HG02678 (cell line): ENCODE results near the gene FAM227B.
"Not testable (repeated sequence)": the region's sequence is repeated elsewhere in the genome, so short reads cannot be mapped to it uniquely, and the experiment has no call there.

Experiments
- ATAC-seq: cut with Tn5 transposase; IDR thresholded peaks from one replicate; pipeline ENCODE4 v1.9.1; 2021; ENCODE audit warnings: mild to moderate bottlenecking, moderate library complexity; ENCODE audit not compliant: unreplicated experiment

FAM227B gene

GRCh38 chr15:49441356-49441755, 179.3 kb downstream of the FAM227B start:
- no peak for ATAC-seq

- no peak for ATAC-seq
These were observed 180.8 kb downstream of the FAM227B start for GRCh38 chr15:49439678-49440395.

GRCh38 chr15:49438962-49439631, 181.5 kb downstream of the FAM227B start:
- ATAC-seq = peak; percentile 74

GRCh38 chr15:49436751-49437150, 183.9 kb downstream of the FAM227B start:
- no peak for ATAC-seq

- no peak for ATAC-seq
These were observed 185.4 kb downstream of the FAM227B start for GRCh38 chr15:49435174-49435573.

GRCh38 chr15:49430046-49430445, 190.6 kb downstream of the FAM227B start:
- ATAC-seq = no peak

GRCh38 chr15:49428409-49429095, 192.1 kb downstream of the FAM227B start:
- no peak for ATAC-seq

- no peak for ATAC-seq
These were observed 193.2 kb downstream of the FAM227B start for GRCh38 chr15:49427372-49427771.

- ATAC-seq = no peak
These were observed 195.7 kb downstream of the FAM227B start for GRCh38 chr15:49424954-49425353.

GRCh38 chr15:49423901-49424550, 196.6 kb downstream of the FAM227B start:
- ATAC-seq = no peak

- ATAC-seq = no peak
These were observed 197.6 kb downstream of the FAM227B start, which contains the start of gene FGF7 for GRCh38 chr15:49423021-49423420. FGF7 (plus strand) TSS chr15:49423242; CDS start chr15:49424298, 1,056 bp downstream.

GRCh38 chr15:49421991-49422390, 198.6 kb downstream of the FAM227B start:
- no peak for ATAC-seq

- ATAC-seq = no peak
These were observed 201.8 kb downstream of the FAM227B start for GRCh38 chr15:49418811-49419210.

GRCh38 chr15:49415638-49416037, 205.0 kb downstream of the FAM227B start:
- ATAC-seq = no peak

GRCh38 chr15:49415149-49415548, 205.5 kb downstream of the FAM227B start:
- ATAC-seq = no peak

GRCh38 chr15:49412797-49413196, 207.8 kb downstream of the FAM227B start:
- ATAC-seq = no peak

- no peak for ATAC-seq
These were observed 210.0 kb downstream of the FAM227B start for GRCh38 chr15:49410641-49411040.

GRCh38 chr15:49406352-49407118, 214.1 kb downstream of the FAM227B start:
- no peak for ATAC-seq

GRCh38 chr15:49402515-49403296, 217.9 kb downstream of the FAM227B start:
- not testable (repeated sequence) for ATAC-seq

- ATAC-seq = no peak
These were observed 233.1 kb downstream of the FAM227B start for GRCh38 chr15:49387471-49387870.
